ENCODE measurements around the gene SARS2.

GRCh38 chr19:38952395-38953165 lies 22.0 kb upstream of the SARS2 start:
- TF ChIP-seq POLR2A (IDR thresholded peaks at IDR 0.05; ENCODE audit: low read depth, low read length) (no peak), POLR2AphosphoS5 (IDR thresholded peaks at IDR 0.05; ENCODE audit: low read depth, low read length) (no peak), TAF1 (IDR thresholded peaks at IDR 0.05; ENCODE audit: low read depth, low read length) (no peak)
